Measurements from ENCODE around the gene MED31.

The MED31 gene

DNA sequence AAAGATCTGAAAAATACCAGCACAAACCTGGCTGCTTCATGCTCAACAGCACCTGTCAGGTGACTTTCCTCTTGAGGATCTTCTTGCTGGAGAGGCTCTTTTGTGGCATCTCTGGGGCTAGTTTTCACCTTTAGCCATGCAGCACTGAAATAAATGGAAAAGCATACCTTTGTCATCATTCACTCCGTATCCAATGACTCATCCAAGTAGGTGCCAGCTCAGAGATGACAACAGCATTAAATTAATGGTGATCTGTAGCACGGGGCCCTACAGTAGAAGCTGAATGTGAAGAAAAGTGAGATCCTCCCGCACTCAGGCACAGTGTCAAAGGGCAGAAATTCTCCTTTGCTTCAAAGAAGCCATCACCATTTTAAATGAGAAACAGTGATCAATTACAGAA lies 43.1 kb downstream of the MED31 start:
- Histone ChIP-seq H4K8ac (ENCODE audit: low read depth, low read length) (no peak overlapping the region), H2BK120ac (ENCODE audit: insufficient read depth, low read length, poor library complexity) (no peak overlapping the region), H3K36me3 (ENCODE audit: control insufficient read depth in 1 of 2, insufficient read depth in 2 of 2, low read length in 2 of 2) (peaks cover 3 to 34% of the 10 kb centered on the region in 2 experiments), H3K4me1 (ENCODE audit: control insufficient read depth in 1 of 2, insufficient read depth in 2 of 2, low read length in 2 of 2) (no peaks in the 10 kb centered on the region), H3K9me3 (ENCODE audit: insufficient read depth, low read depth, low read length) (no peaks in the 10 kb centered on the region), H2AK5ac (ENCODE audit: low read length) (no peak overlapping the region), H3K79me2 (ENCODE audit: control insufficient read depth, insufficient read depth, low read length, poor library complexity) (no peaks in the 10 kb centered on the region), H3K79me1 (ENCODE audit: low read length) (no peaks in the 10 kb centered on the region), H3K27me3 (ENCODE audit: insufficient read depth, low read length) (no peaks in the 10 kb centered on the region), H3K9ac (ENCODE audit: low read length) (no peak overlapping the region), H3K18ac (ENCODE audit: low read length) (no peak overlapping the region), H4K12ac (ENCODE audit: low read depth, low read length) (no peak overlapping the region), H2BK5ac (ENCODE audit: low read depth, low read length, poor library complexity) (no peak overlapping the region), H2AFZ (ENCODE audit: insufficient read depth, low read length, poor library complexity) (no peak overlapping the region), H4K91ac (ENCODE audit: low read depth, low read length) (no peak overlapping the region), H3K4me3 (ENCODE audit: low read depth, low read length) (no peak overlapping the region), H3K14ac (ENCODE audit: low read length) (no peak overlapping the region), H3K23ac (ENCODE audit: low read length) (no peak overlapping the region), H2BK12ac (ENCODE audit: low read length) (no peak overlapping the region), H3K4me2 (ENCODE audit: low read length) (no peak overlapping the region), H3K27ac (ENCODE audit: low read depth, low read length) (no peak overlapping the region), H3K4ac (ENCODE audit: low read depth, low read length) (no peak overlapping the region)
- no peak for DNase-seq
- no CpG with 5 or more reads among the region's 3 CpGs for WGBS (ENCODE audit: extremely low coverage, insufficient coverage, insufficient read length)

DNA sequence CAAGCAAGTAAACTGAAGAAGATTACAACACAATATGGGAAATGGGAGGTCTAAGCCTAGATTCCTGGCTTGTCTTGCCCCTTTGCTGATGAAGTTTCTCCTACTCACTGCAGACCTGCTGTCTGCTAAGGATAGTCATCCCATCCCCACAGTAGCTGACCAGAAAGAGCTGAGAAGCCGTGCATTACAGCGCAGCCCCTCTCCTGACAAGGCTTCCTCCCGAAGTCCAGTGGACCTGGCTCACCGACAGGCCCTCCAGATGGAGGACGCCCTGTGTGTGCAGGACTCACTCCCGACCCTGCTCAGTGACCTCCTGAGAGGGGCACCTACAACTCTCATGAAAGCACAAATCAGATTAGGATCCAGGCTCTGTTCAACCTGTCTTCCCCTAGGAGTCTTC lies 46.3 kb downstream of the MED31 start:
- Histone ChIP-seq H2BK12ac (ENCODE audit: low read length) (no peak overlapping the region), H2AFZ (ENCODE audit: insufficient read depth, low read length, poor library complexity) (no peak overlapping the region), H3K23ac (ENCODE audit: low read length) (no peak overlapping the region), H3K36me3 (ENCODE audit: control insufficient read depth in 1 of 2, insufficient read depth in 2 of 2, low read length in 2 of 2) (peaks cover 2 to 34% of the 10 kb centered on the region in 2 experiments), H3K4me1 (ENCODE audit: control insufficient read depth in 1 of 2, insufficient read depth in 2 of 2, low read length in 2 of 2) (no peaks in the 10 kb centered on the region), H2AK5ac (ENCODE audit: low read length) (no peak overlapping the region), H3K9ac (ENCODE audit: low read length) (no peak overlapping the region), H3K79me1 (ENCODE audit: low read length) (no peaks in the 10 kb centered on the region), H3K14ac (ENCODE audit: low read length) (no peak overlapping the region), H3K4me3 (ENCODE audit: low read depth, low read length) (no peak overlapping the region), H4K91ac (ENCODE audit: low read depth, low read length) (no peak overlapping the region), H4K8ac (ENCODE audit: low read depth, low read length) (no peak overlapping the region), H3K79me2 (ENCODE audit: control insufficient read depth, insufficient read depth, low read length, poor library complexity) (no peaks in the 10 kb centered on the region), H3K27me3 (ENCODE audit: insufficient read depth, low read length) (no peaks in the 10 kb centered on the region), H2BK120ac (ENCODE audit: insufficient read depth, low read length, poor library complexity) (no peak overlapping the region), H2BK5ac (ENCODE audit: low read depth, low read length, poor library complexity) (no peak overlapping the region), H3K18ac (ENCODE audit: low read length) (no peak overlapping the region), H4K12ac (ENCODE audit: low read depth, low read length) (no peak overlapping the region), H3K9me3 (ENCODE audit: insufficient read depth, low read depth, low read length) (no peaks in the 10 kb centered on the region), H3K4me2 (ENCODE audit: low read length) (no peak overlapping the region), H3K27ac (ENCODE audit: low read depth, low read length) (no peak overlapping the region), H3K4ac (ENCODE audit: low read depth, low read length) (no peak overlapping the region)
- no CpG with 5 or more reads among the region's 6 CpGs for WGBS (ENCODE audit: extremely low coverage, insufficient coverage, insufficient read length)
- no peak for DNase-seq

DNA sequence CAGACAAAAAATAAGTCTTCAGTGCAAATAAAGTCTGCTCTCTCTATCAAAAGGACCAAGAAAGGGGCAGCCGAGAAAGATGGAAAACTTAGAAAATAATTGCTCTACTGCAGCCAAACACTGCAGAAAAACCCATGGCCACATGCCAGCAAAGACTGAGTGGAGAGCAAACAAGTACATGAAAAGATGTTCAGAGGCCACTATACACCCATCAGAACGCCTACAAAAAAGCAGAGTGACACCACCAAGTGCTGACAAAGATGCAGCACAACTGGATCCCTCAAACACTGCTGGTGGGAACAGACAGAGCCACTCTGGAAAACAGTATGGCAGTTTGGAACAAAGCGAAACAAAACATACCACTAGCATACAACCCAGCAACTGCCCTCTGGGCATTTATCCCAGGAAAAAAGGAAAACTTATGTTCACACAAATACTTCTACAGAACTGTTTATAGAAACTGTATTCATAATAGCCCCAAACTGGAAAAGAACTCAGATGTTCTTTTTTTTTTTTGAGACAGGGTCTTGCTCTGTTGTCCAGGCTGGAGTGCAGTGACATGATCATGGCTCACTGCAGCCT lies 47.6 kb downstream of the MED31 start:
- Histone ChIP-seq H4K12ac (ENCODE audit: low read depth, low read length) (no peak overlapping the region), H3K9ac (ENCODE audit: low read length) (no peak overlapping the region), H3K27me3 (ENCODE audit: insufficient read depth, low read length) (no peaks in the 10 kb centered on the region), H3K27ac (ENCODE audit: low read depth, low read length) (no peak overlapping the region), H3K4ac (ENCODE audit: low read depth, low read length) (no peak overlapping the region), H2BK12ac (ENCODE audit: low read length) (no peak overlapping the region), H3K9me3 (ENCODE audit: insufficient read depth, low read depth, low read length) (no peaks in the 10 kb centered on the region), H2AFZ (ENCODE audit: insufficient read depth, low read length, poor library complexity) (no peak overlapping the region), H2AK5ac (ENCODE audit: low read length) (no peak overlapping the region), H3K18ac (ENCODE audit: low read length) (no peak overlapping the region), H3K4me3 (ENCODE audit: low read depth, low read length) (no peak overlapping the region), H3K79me1 (ENCODE audit: low read length) (no peaks in the 10 kb centered on the region), H3K4me1 (ENCODE audit: control insufficient read depth in 1 of 2, insufficient read depth in 2 of 2, low read length in 2 of 2) (no peaks in the 10 kb centered on the region), H4K91ac (ENCODE audit: low read depth, low read length) (no peak overlapping the region), H3K23ac (ENCODE audit: low read length) (no peak overlapping the region), H3K4me2 (ENCODE audit: low read length) (no peak overlapping the region), H3K79me2 (ENCODE audit: control insufficient read depth, insufficient read depth, low read length, poor library complexity) (no peaks in the 10 kb centered on the region), H2BK120ac (ENCODE audit: insufficient read depth, low read length, poor library complexity) (no peak overlapping the region), H3K36me3 (ENCODE audit: control insufficient read depth in 1 of 2, insufficient read depth in 2 of 2, low read length in 2 of 2) (peaks cover 2 to 24% of the 10 kb centered on the region in 2 experiments), H2BK5ac (ENCODE audit: low read depth, low read length, poor library complexity) (no peak overlapping the region), H4K8ac (ENCODE audit: low read depth, low read length) (no peak overlapping the region), H3K14ac (ENCODE audit: low read length) (no peak overlapping the region)
- no CpG with 5 or more reads among the region's 3 CpGs for WGBS (ENCODE audit: extremely low coverage, insufficient coverage, insufficient read length)
- no peak for DNase-seq

DNA sequence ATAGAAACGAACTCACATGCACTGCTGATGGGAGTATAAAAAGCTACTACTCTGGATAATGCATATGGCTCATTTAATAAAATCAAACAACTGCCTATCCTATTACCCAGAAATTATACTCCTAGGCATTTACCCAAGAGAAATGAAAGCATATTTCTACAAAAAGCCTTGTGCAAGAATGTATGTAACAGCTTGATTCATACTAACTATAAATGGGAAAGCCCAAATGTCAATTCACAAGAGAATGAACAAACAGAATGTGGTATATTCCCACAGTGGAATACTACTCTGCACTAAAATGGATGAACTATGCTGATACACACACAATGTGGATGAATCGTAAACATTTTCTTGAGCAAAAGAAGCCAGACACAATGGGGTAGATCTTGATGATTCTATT lies 49.3 kb downstream of the MED31 start:
- Histone ChIP-seq H3K4me1 (ENCODE audit: control insufficient read depth in 1 of 2, insufficient read depth in 2 of 2, low read length in 2 of 2) (no peaks in the 10 kb centered on the region), H3K27ac (ENCODE audit: low read depth, low read length) (no peak overlapping the region)
- whole genome bisulfite sequencing (ENCODE audit: extremely low coverage, insufficient coverage, insufficient read length) = no CpG with 5 or more reads among the region's 2 CpGs

More for the DNA sequence above, 49.3 kb downstream of the MED31 start:
- Histone ChIP-seq H3K79me1 (ENCODE audit: low read length) (no peaks in the 10 kb centered on the region), H4K12ac (ENCODE audit: low read depth, low read length) (no peak overlapping the region), H3K9me3 (ENCODE audit: insufficient read depth, low read depth, low read length) (no peaks in the 10 kb centered on the region), H3K79me2 (ENCODE audit: control insufficient read depth, insufficient read depth, low read length, poor library complexity) (no peaks in the 10 kb centered on the region), H2BK5ac (ENCODE audit: low read depth, low read length, poor library complexity) (no peak overlapping the region), H3K27me3 (ENCODE audit: insufficient read depth, low read length) (no peaks in the 10 kb centered on the region), H3K4me2 (ENCODE audit: low read length) (no peak overlapping the region), H2AFZ (ENCODE audit: insufficient read depth, low read length, poor library complexity) (no peak overlapping the region), H2BK120ac (ENCODE audit: insufficient read depth, low read length, poor library complexity) (no peak overlapping the region), H3K4ac (ENCODE audit: low read depth, low read length) (no peak overlapping the region), H2AK5ac (ENCODE audit: low read length) (no peak overlapping the region), H3K36me3 (ENCODE audit: control insufficient read depth in 1 of 2, insufficient read depth in 2 of 2, low read length in 2 of 2) (peaks cover 2 to 17% of the 10 kb centered on the region in 2 experiments), H3K23ac (ENCODE audit: low read length) (no peak overlapping the region), H4K91ac (ENCODE audit: low read depth, low read length) (no peak overlapping the region), H3K4me3 (ENCODE audit: low read depth, low read length) (no peak overlapping the region), H2BK12ac (ENCODE audit: low read length) (no peak overlapping the region), H3K14ac (ENCODE audit: low read length) (no peak overlapping the region), H3K18ac (ENCODE audit: low read length) (no peak overlapping the region), H3K9ac (ENCODE audit: low read length) (no peak overlapping the region), H4K8ac (ENCODE audit: low read depth, low read length) (no peak overlapping the region)
- no peak for DNase-seq

All from trophoblast cell (in vitro differentiated cells and primary cell).